SK-N-MC (cell line): ENCODE results near the gene NANOS2.

Experiments used
- EZH2 ChIP-seq: fragments of 200-600 bp; sonication (generic); IDR thresholded peaks from one replicate; pipeline ENCODE4 v1.6.1; 2017; ENCODE audit warnings: antibody characterized with exemption
- FOXP2 ChIP-seq: optimal IDR thresholded peaks from 2 replicates; pipeline ENCODE3; 2011; ENCODE audit warnings: mild to moderate bottlenecking, moderate library complexity; ENCODE audit not compliant: insufficient read depth; ENCODE audit errors: extremely low read length, control extremely low read depth
- POLR2AphosphoS5 ChIP-seq: IDR thresholded peaks from 2 replicates; pipeline ENCODE4 v1.6.1; 2012; ENCODE audit warnings: mild to moderate bottlenecking, low read depth, low read length, borderline replicate concordance

DNA sequence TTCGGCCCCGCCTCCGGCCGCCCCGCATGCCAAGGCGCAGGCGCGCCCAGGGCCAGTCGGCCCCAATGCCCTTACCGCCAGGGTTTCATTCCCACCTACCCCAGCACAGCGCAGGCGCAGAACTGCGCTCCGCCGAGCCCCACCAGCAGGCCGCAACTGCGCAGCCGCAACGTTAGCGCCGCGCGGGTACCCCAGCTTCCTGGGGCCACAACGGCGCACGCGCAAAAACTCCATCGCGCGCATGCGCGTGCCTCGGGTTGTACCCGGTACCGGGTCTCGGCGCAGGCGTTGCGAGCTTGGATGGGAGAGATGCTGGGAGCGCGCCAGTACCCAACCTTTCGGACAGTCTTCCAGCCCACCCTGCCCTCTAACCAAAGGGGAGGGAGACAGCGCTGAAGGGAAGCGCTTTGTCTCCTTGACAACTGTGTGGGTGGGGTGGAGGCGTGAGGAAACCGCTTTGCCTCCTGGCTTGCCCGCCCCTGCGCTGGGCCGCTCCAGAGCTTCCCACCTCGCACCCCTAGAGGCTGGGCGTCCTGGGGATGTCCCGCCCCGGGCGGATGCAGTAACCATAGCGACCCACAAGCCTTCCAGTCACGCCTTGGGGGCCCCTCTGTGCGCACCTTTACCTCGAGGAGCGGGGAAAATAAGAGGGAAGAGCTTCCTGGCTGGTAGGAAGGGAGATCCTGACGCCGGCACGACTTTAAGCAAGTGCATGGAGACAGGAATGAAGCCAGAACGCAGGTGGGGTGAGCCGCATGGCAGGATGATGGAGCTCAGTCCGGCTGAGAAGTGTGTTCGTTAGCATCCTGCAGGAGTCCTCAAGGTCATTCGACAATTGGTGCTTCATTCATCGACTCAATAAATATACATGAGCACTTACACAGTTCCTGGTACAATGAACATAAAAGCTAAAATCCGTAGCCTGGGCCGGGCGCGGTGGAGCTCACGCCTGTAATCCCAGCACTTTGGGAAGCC lies 11.6 kb downstream of the NANOS2 start:
- TF ChIP-seq POLR2AphosphoS5 (peak; percentile 96), EZH2 (no peak), FOXP2 (no peak)
